H9 (cell line): ENCODE data around the gene CD46. TPM values are rescaled to one million over a fixed set of nuclear protein-coding genes. Genes with fewer than 3 reads are reported as not detected.

ENCODE experiments used
- DNase-seq: peaks from one replicate; pipeline ENCODE4 v3.0.0-alpha.2; 2017
- H2AFZ ChIP-seq: one replicate; pipeline ENCODE4 v1.6.1; 2013; ENCODE audit warnings: mild to moderate bottlenecking, low read length, control low read depth, moderate library complexity
- H2AK5ac ChIP-seq: 2 replicates; pipeline ENCODE4 v1.6.1; 2013; ENCODE audit warnings: low read length, control low read depth, mixed read lengths; ENCODE audit not compliant: insufficient read length
- H2BK120ac ChIP-seq: one replicate; pipeline ENCODE4 v1.6.1; 2013; ENCODE audit warnings: low read depth, mild to moderate bottlenecking, low read length, control low read depth, inconsistent platforms; ENCODE audit not compliant: poor library complexity, severe bottlenecking
- H2BK12ac ChIP-seq: 2 replicates; pipeline ENCODE4 v1.6.1; 2013; ENCODE audit warnings: low read length, control low read depth, mixed read lengths, low read depth; ENCODE audit not compliant: insufficient read length
- H2BK15ac ChIP-seq: 2 replicates; pipeline ENCODE4 v1.6.1; 2013; ENCODE audit warnings: low read depth, low read length, control low read depth
- H2BK20ac ChIP-seq: one replicate; pipeline ENCODE4 v1.6.1; 2013; ENCODE audit warnings: low read depth, mild to moderate bottlenecking, low read length, control low read depth, inconsistent platforms; ENCODE audit not compliant: poor library complexity, severe bottlenecking
- H2BK5ac ChIP-seq: 2 replicates; pipeline ENCODE4 v1.6.1; 2013; ENCODE audit warnings: low read length, control low read depth, mixed read lengths; ENCODE audit not compliant: insufficient read length
- H3K14ac ChIP-seq: 2 replicates; pipeline ENCODE4 v1.6.1; 2013; ENCODE audit warnings: low read length, control low read depth; ENCODE audit not compliant: insufficient read depth
- H3K18ac ChIP-seq: 2 replicates; pipeline ENCODE4 v1.6.1; 2013; ENCODE audit warnings: low read depth, mild to moderate bottlenecking, mixed read lengths, low read length, control low read depth; ENCODE audit not compliant: insufficient read length
- H3K23ac ChIP-seq: 2 replicates; pipeline ENCODE4 v1.6.1; 2013; ENCODE audit warnings: low read length, control low read depth, mixed read lengths, low read depth; ENCODE audit not compliant: insufficient read length
- H3K23me2 ChIP-seq: 2 replicates; pipeline ENCODE4 v1.6.1; 2013; ENCODE audit warnings: low read depth, mild to moderate bottlenecking, mixed read lengths, low read length, control low read depth; ENCODE audit not compliant: insufficient read length, poor library complexity, severe bottlenecking
- H3K27ac ChIP-seq: 2 replicates; pipeline ENCODE4 v1.5.1; 2013; ENCODE audit warnings: low read length, control low read depth, mixed read lengths, low read depth; ENCODE audit not compliant: insufficient read length
- H3K27me3 ChIP-seq: 2 replicates; pipeline ENCODE4 v1.6.1; 2013; ENCODE audit warnings: low read length, control low read depth, inconsistent platforms; ENCODE audit not compliant: insufficient read depth
- H3K4ac ChIP-seq: 2 replicates; pipeline ENCODE4 v1.6.1; 2013; ENCODE audit warnings: low read depth, mild to moderate bottlenecking, control low read depth, inconsistent platforms, low read length, moderate library complexity
- H3K4me1 ChIP-seq: 2 replicates; pipeline ENCODE4 v1.6.1; 2013; ENCODE audit warnings: low read length, control low read depth, inconsistent platforms; ENCODE audit not compliant: insufficient read depth
- H3K4me2 ChIP-seq: 2 replicates; pipeline ENCODE4 v1.6.1; 2013; ENCODE audit warnings: low read length, control low read depth, mixed read lengths; ENCODE audit not compliant: insufficient read length, insufficient read depth
- H3K56ac ChIP-seq: 2 replicates; pipeline ENCODE4 v1.6.1; 2013; ENCODE audit warnings: low read depth, mild to moderate bottlenecking, mixed read lengths, low read length, control low read depth; ENCODE audit not compliant: insufficient read length
- H3K79me1 ChIP-seq: 2 replicates; pipeline ENCODE4 v1.6.1; 2013; ENCODE audit warnings: low read depth, mild to moderate bottlenecking, moderate library complexity, low read length, control low read depth, inconsistent platforms; ENCODE audit not compliant: insufficient read depth, poor library complexity, severe bottlenecking
- H3K79me2 ChIP-seq: 2 replicates; pipeline ENCODE4 v1.6.1; 2013; ENCODE audit warnings: low read length, control low read depth, inconsistent platforms; ENCODE audit not compliant: insufficient read depth
- H3K9ac ChIP-seq: 2 replicates; pipeline ENCODE4 v1.6.1; 2013; ENCODE audit warnings: low read length, control low read depth, mixed read lengths; ENCODE audit not compliant: insufficient read length; ENCODE audit errors: extremely low read depth
- H3K9me3 ChIP-seq: one replicate; pipeline ENCODE4 v1.6.1; 2013; ENCODE audit warnings: low read depth, low read length, inconsistent platforms; ENCODE audit not compliant: control insufficient read depth
- H3T11ph ChIP-seq: one replicate; pipeline ENCODE4 v1.6.1; 2013; ENCODE audit warnings: mild to moderate bottlenecking, low read length, control low read depth, inconsistent platforms
- H4K20me1 ChIP-seq: one replicate; pipeline ENCODE4 v1.6.1; 2013; ENCODE audit not compliant: control insufficient read depth, insufficient read length, insufficient read depth
- H4K5ac ChIP-seq: 2 replicates; pipeline ENCODE4 v1.6.1; 2013; ENCODE audit warnings: low read depth, mild to moderate bottlenecking, mixed read lengths, low read length, control low read depth; ENCODE audit not compliant: insufficient read length
- H4K8ac ChIP-seq: replicated peaks from 2 replicates; pipeline ENCODE4 v1.6.1; 2013; ENCODE audit warnings: low read length, control low read depth, mixed read lengths, low read depth; ENCODE audit not compliant: insufficient read length
- H4K91ac ChIP-seq: 2 replicates; pipeline ENCODE4 v1.6.1; 2013; ENCODE audit warnings: low read depth, mild to moderate bottlenecking, moderate library complexity, mixed read lengths, low read length, control low read depth; ENCODE audit not compliant: insufficient read length
- H3K27ac Mint-ChIP-seq, 3 experiments: 2 replicates in 2 of 3; 3 replicates in 1 of 3; pipeline ENCODE4 v1.8.0; 2020 to 2021; ENCODE audit warnings: mixed read lengths in 3 of 3, mild to moderate bottlenecking in 1 of 3, moderate library complexity in 1 of 3
- H3K27me3 Mint-ChIP-seq: 2 replicates; pipeline ENCODE4 v1.8.0; 2021; ENCODE audit warnings: low read depth, mild to moderate bottlenecking, moderate library complexity, mixed read lengths
- H3K36me3 Mint-ChIP-seq, 3 experiments: 2 replicates in 2 of 3; 3 replicates in 1 of 3; pipeline ENCODE4 v1.8.0; 2020 to 2021; ENCODE audit warnings: low read depth in 3 of 3, mixed read lengths in 3 of 3; ENCODE audit not compliant: insufficient read depth in 1 of 3
- H3K4me1 Mint-ChIP-seq, 2 experiments: 2 replicates each; pipeline ENCODE4 v1.8.0; 2020; ENCODE audit warnings: mixed read lengths in 2 of 2
- H3K4me3 Mint-ChIP-seq, 2 experiments: 2 replicates in 1 of 2; 3 replicates in 1 of 2; pipeline ENCODE4 v1.8.0; 2020 to 2021; ENCODE audit warnings: mild to moderate bottlenecking in 2 of 2, mixed read lengths in 2 of 2, moderate library complexity in 1 of 2
- H3K9me3 Mint-ChIP-seq, 2 experiments: 2 replicates in 1 of 2; 3 replicates in 1 of 2; pipeline ENCODE4 v1.8.0; 2020; ENCODE audit warnings: mild to moderate bottlenecking in 2 of 2, mixed read lengths in 2 of 2, moderate library complexity in 1 of 2
- WGBS: extraction: QIAGEN DNeasy Blood & Tissue Kit; methylation state at CpG from one replicate; pipeline ENCODE4 v1.1.7; 2013; ENCODE audit warnings: missing lambda C conversion rate, low lambda C conversion rate, mixed read lengths; ENCODE audit not compliant: insufficient read length; ENCODE audit errors: extremely low coverage; 5-methylcytosine and 5-hydroxymethylcytosine counted together
- total RNA-seq: library from RNA; stranded (reverse); gene quantifications from 2 replicates; pipeline ENCODE4 v1.2.1, GENCODE V29; 2021
- TF ChIP-seq, protein P1 (sequence below): fragments of 200-600 bp; sonication (generic); conservative IDR thresholded peaks from 3 replicates; pipeline ENCODE4 v1.8.0; 2021; ENCODE audit warnings: antibody characterized with exemption, mild to moderate bottlenecking

CD46 gene
- total RNA-seq, 1 experiment from 2014 or later, result 89.2 TPM

- H2AK5ac ChIP-seq, result no peak overlapping the region
- Mint-ChIP-seq H3K36me3 (no peaks in the 10 kb centered on the region; a peak in 1 of 7 replicates), H3K27me3 (no peaks in the 10 kb centered on the region; the same call in 1 of the 2 replicates), H3K4me1 (peaks cover 25% of the 10 kb centered on the region in 2 experiments), H3K27ac (peak overlapping the region in 1 of 3 experiments; percentile 94; a peak in 4 of 7 replicates), H3K4me3 (no peak overlapping the region; a peak in 1 of 5 replicates), H3K9me3 (no peaks in the 10 kb centered on the region)
- TF ChIP-seq, protein P1, sequence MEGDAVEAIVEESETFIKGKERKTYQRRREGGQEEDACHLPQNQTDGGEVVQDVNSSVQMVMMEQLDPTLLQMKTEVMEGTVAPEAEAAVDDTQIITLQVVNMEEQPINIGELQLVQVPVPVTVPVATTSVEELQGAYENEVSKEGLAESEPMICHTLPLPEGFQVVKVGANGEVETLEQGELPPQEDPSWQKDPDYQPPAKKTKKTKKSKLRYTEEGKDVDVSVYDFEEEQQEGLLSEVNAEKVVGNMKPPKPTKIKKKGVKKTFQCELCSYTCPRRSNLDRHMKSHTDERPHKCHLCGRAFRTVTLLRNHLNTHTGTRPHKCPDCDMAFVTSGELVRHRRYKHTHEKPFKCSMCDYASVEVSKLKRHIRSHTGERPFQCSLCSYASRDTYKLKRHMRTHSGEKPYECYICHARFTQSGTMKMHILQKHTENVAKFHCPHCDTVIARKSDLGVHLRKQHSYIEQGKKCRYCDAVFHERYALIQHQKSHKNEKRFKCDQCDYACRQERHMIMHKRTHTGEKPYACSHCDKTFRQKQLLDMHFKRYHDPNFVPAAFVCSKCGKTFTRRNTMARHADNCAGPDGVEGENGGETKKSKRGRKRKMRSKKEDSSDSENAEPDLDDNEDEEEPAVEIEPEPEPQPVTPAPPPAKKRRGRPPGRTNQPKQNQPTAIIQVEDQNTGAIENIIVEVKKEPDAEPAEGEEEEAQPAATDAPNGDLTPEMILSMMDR, result no peak
- H3K27me3 ChIP-seq, result no peaks in the 10 kb centered on the region
- H3K79me2 ChIP-seq, result no peaks in the 10 kb centered on the region
- no peaks in the 10 kb centered on the region for H4K20me1 ChIP-seq
- H3K9ac ChIP-seq, result no peak overlapping the region
- H3K4me1 ChIP-seq, result no peaks in the 10 kb centered on the region
- WGBS, result no CpG with 5 or more reads among the region's 8 CpGs
- H3K4me2 ChIP-seq, result no peak overlapping the region
- no peak overlapping the region for H3K14ac ChIP-seq
- H2BK5ac ChIP-seq, result no peak overlapping the region
- H2BK20ac ChIP-seq, result no peak overlapping the region
- H2BK120ac ChIP-seq, result no peak overlapping the region
- H4K91ac ChIP-seq, result no peak overlapping the region
- no peaks in the 10 kb centered on the region for H3K79me1 ChIP-seq
- no peaks in the 10 kb centered on the region for H3K9me3 ChIP-seq
- H2BK15ac ChIP-seq, result no peak overlapping the region
- no peak overlapping the region for H3T11ph ChIP-seq
- no peak overlapping the region for H3K56ac ChIP-seq
- no peak overlapping the region for H2AFZ ChIP-seq
- DNase-seq, result no peak
- H3K18ac ChIP-seq, result no peak overlapping the region
- no peak overlapping the region for H3K23ac ChIP-seq
- no peak overlapping the region for H4K5ac ChIP-seq
- no peak overlapping the region for H3K27ac ChIP-seq
- H3K4ac ChIP-seq, result no peak overlapping the region
- H4K8ac ChIP-seq, result no peak overlapping the region
- H3K23me2 ChIP-seq, result no peaks in the 10 kb centered on the region
- no peak overlapping the region for H2BK12ac ChIP-seq
Measured at GRCh38 chr1:207822124-207822601, 70.3 kb downstream of the CD46 start.
